Globus pallidus (tissue), 1 donor: ENCODE results near the gene ACER2.
"Not testable (repeated sequence)": the region's sequence is repeated elsewhere in the genome, so short reads cannot be mapped to it uniquely, and the experiment has no call there.

ENCODE experiments used
- DNase-seq: peaks from one replicate; pipeline ENCODE4 v3.0.0-alpha.2; 2015; ENCODE audit warnings: low spot score

Gene ACER2

DNA sequence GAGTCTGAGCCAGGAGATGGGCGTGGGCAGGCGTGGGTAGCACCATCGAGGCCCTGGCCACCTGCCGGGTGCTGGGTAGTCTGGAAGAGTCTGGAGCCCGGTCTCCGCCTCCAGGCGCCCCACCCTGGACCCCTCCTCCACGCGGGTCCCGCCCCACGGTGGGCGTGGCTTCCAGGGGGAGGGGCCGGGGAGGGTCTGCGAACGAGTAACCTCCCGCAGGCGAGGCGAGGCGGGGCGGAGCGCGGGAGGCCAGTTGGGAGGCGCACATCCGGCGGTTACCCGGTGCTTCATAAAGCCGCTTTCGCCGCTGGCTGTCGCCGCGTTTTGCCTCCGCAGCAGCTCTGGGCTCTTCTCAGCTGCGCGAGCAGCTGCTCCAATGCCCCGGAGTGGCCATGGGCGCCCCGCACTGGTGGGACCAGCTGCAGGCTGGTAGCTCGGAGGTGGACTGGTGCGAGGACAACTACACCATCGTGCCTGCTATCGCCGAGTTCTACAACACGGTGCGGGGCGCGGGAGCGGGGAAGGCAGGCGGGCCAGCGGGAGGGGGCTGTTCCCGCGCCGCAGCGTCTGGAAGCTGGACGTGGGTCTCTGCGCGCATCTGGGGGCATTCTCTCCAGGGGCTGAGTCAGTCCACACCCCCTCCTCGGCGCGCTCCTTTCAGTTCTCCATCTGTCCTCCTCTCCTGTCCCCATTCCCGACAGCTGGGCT lies at the start of gene ACER2:
Gene ACER2, plus strand, starts transcription at position 317 of the 708 bp plus-strand sequence. Its CDS starts 76 bp downstream, at position 393.
- peak; percentile 89 for DNase-seq

DNA sequence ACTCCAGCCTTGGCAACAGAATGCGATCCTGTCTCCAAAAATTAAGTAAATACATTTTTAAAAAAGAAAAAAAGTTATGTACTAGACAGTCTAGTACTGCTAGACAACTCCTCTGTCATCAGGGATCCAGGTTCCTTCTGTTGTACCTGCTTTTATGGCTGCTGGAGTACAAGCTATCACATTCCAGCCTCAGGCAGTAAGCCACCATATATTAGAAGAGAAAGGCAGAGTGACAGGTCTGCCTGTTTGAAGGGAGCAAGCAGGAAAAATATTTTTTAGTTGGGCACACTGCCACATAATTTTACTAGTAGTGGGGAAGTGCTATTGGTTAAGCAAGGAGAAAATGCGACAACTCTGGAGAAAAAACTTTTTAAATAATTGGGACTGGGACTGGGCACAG lies 39.7 kb upstream of the ACER2 start:
- DNase-seq, result no peak

DNA sequence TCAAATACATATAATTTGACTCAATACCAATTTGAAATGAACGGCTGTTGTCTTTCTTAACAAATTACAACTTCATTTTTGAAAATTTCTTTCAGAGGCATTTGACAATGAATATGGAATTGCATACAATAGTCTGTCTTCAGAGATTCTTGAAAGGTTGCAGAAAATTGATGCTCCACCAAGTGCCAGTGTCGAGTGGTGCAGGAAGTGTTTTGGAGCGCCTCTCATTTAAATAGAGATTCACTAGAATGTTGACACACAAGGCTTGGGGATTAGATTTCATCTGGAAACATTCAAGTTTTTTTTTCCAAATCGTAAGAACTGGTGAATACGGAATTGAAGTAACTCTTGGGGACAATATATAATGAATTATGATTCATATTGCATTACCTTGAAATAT lies 36.9 kb upstream of the ACER2 start:
- DNase-seq, result no peak

DNA sequence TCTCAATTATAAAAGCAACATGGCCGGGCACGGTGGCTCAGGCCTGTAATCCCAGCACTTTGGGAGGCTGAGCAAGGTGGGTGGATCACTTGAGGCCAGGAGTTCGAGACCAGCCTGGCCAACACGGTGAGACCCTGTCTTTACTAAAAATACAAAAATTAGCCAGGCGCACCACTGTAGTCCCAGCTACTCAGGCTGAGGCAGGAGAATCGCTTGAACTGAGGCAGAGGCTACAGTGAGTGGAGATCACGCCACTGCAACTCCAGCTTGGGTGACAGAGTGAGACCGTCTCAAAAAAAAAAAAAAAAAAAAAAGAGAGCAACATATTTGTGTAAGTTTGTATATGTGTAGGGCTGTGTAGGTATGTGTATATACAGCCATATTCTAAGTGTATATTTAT lies 36.2 kb upstream of the ACER2 start:
- DNase-seq, result no peak

DNA sequence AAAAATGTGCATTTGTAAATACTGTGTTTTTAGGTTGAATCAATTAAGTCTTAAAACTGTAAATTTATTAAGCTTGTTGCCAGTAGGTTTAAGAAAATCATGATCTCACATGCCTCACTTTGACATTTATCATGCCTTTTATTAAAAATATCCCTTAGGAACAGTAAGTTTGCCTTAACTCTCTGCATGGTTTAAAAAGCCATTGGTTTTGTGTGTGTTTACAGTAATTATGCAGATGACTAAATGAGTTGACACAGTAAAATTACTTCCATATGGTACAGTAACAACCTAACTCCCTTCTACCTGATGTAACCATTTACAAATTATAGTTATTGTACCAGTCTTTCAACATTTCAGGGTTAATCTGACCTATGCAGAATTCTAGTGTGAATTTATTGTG lies 35.3 kb upstream of the ACER2 start:
- no peak for DNase-seq

DNA sequence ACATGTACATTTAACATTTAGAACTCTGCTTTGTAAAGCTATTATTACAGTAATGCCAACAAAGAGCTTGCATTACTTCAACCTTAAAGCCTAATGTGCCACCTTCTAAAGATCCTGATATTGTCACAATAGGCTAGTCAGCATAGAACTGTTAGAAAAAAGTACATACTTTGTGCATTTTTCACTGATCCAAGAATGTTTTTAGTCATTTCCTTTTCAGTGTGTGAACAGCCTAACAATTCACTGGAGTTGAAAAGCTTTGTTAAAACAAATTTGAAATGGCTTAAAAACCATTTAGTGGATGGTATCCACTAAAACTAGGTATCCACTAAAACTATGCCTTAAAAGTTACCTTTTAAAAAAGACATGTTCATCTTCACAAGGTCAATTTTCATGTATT lies 33.3 kb upstream of the ACER2 start:
- DNase-seq, result no peak

DNA sequence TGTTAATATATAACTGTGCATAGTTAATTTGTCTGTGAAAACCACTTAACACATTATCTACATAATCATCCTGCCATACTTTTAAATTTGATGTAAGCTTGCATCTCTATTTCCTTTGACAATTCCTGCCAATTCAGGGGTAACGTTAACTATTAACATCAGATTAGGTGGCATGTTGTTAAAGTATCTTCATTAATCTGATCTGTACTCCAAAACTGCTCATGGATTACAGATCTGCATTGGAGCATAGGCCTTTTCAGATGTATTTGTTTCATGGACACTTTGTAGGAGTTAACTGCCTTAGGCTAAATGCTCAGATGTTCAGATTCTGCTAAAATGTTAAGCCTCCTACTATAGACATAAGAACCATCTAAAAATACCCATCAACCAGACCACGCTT lies 31.9 kb upstream of the ACER2 start:
- DNase-seq, result no peak

DNA sequence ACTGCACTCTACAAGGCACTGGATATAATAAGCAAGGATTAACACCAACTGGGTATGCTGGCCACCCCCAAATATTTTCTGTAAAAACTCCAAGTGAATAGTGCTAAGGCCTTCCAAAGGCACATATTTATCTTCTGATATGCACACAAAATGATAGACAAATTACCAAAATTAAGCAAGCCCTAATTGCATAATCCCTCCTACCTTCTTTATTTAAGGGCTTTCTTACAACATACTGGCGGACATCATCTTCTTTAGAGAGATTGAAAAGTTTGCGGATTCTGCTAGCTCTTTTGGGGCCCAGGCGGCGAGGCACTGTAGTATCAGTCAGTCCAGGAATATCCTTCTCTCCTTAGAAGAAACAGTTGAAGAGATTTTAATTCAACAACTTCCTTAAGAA lies 30.6 kb upstream of the ACER2 start:
- no peak for DNase-seq

DNA sequence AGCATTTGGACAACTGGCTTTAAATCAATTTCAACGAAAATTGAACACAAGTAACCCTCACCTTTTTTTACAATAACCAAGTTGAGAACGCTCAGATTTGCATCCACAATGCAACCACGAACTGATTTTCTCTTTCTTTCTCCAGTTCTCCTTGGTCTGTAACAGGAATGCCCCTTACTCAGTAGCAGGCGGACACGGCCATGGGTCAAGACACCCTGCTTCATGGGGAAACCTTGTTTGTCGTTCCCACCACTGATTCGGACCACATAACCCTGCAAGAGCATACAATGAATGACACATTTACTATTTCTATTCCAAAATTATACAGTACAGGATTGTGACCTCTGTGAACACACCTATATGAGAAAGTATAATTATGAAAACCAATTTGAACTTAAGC lies 30.2 kb upstream of the ACER2 start:
- DNase-seq, result no peak

DNA sequence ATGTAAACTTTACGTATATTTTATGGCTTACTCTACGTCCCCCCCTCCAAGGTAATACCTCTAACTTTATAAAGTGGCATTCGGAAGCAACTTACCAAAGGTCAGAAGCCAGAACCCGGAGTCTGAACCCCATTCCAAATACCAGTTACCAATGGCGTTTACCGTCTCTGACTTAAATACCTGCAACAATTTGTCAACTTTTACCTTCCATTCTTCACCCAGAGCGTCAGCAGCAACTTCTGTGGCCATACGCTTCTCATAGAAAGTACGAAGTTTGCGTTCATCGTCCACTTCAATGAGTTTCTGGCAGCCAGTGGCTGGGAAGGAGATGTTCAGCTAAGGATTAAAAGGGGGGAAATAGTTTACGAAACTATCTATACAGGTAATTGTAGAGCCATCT lies 29.5 kb upstream of the ACER2 start:
- DNase-seq, result peak; percentile 10

DNA sequence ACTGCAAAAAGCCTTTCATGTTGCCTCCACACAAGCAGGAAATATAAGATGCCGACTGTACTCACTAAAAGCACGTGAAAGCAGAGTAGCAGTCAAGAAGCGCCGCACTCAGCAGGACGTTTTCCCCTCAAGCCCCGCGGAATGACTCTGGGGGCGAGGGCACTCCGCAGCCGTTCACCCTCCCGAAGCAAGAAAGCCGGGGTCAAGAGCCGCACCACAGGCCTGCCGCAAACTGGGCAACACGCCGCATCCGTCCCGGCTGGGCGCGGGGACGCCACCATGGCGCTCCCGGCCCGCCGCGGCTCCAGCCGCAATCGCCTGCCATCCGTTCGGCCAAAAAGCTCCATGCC lies 29.1 kb upstream of the ACER2 start:
- DNase-seq, result no peak

DNA sequence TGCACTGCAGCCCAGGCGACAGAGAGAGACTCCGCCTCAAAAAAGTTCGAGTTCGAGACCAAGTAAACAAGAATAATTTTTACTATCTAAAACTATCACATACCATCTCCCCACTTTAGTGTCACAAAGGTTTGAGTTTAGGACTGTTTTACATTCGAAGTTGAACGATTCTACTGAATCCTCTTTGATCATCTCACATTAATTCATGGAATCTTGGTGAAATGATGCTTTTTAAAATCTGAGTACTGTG lies 28.1 kb upstream of the ACER2 start:
- no peak for DNase-seq

DNA sequence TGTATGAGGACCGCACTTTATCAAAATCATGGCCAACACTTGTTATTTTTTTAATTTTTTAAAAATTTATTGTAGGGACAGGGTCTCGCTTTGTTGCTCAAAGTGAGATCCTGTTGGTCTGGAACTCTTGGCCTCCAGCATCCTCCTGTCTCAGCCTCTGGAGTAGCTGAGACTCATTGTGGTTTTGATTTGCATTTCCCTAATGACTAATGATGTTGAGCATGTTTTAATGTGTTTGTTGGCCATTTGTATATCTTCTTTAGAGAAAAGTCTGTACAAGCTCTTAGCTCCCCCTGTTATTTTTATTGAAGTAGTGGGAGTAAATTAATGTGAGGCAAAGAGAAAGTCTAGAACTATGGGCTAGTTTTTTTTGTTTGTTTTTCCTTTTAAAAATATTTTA lies 27.2 kb upstream of the ACER2 start:
- no peak for DNase-seq

DNA sequence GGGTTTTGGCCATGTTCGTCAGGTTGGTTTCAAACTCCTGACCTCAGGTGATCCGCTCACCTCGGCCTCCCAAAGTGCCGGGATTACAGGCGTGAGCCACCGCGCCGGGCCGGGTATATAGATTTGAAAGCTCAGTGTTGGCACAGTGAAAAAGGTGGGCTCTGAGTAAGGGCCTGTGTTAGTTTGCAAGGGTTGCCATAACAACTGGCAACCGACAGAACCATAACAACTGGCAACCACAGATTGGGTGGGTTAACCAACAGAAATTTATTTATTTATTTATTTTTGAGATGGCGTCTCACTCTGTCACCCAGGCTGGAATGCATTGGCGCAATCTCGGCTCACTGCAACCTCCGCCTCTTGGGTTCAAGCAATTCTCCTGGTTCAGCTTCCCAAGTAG lies 23.6 kb upstream of the ACER2 start:
- DNase-seq, result not testable (repeated sequence)

DNA sequence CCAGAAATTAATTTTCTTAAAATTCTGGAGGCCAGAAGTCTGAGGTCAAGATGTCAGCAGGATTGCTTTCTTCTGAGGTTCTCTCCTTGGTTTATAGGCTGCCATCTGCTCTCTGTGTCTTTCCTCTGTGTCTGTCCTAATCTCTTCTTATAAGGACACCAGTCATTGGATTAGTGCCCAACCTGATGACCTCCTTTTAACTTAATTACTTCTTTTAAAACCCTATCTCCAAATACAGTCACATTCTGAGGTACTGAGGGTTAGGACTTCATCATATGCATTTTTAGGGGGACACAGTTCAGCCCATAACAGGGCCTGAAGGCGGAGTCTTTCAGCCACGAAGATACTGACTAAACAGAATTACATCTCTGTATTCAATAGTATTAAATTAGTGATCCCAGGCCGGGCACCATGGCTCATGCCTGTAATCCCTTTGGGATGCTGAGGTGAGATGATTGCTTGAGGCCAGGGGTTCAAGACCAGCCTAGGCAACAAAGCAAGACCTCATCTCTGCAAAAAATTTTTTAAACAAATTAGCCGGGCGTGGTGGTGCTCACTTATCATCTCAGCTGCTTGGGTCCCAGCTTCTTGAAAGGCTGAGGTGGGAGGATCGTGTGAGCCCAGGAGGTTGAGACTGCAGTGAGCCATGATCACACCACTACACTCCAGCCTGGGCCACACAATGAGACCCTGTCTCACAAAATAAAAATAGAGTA lies 22.9 kb upstream of the ACER2 start:
- no peak for DNase-seq

DNA sequence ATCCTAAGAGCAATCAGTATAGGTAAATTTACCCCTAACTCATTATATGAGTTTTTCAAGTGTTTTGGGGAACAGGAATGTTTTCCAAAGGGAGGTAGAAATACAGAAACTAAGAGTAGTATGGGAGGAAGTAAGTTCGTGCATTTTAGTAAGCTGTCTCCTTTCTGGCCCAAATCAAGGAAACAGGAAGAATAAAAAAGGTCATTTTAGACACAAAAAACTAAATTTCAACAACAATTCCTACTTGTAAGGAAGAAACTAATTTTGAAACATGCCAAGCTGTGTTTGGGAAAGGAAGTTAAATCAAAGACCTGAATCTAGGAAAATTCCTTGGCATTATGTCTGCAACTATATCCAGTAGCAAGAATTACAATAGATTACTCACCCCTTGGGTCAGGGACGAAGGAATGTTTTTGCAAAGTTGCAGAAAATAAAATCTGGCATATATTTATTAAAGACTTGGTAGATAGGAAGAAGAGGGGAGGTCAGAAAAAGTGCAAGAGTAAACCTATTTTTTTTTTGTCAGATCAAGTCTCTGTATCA lies 22.2 kb upstream of the ACER2 start:
- DNase-seq, result no peak

DNA sequence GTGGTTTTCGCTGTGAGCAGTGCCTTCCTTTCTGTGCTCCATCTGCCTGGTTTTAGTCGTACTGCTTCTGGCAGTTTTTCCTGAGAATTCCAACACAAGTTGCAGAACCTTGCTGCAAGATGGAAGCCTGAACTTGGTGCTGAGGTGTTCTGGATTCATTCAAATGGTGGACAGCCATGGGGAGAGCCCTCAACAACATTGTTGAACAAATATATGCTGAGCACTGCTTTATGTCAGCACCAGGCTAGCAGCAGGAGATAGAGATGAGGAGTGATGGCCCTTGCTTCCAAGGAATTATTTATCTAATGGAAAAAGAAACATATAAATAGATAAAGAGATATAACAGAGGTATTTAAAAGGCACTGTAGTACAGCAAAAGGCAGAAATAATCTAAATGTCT lies 21.5 kb upstream of the ACER2 start:
- DNase-seq, result no peak

DNA sequence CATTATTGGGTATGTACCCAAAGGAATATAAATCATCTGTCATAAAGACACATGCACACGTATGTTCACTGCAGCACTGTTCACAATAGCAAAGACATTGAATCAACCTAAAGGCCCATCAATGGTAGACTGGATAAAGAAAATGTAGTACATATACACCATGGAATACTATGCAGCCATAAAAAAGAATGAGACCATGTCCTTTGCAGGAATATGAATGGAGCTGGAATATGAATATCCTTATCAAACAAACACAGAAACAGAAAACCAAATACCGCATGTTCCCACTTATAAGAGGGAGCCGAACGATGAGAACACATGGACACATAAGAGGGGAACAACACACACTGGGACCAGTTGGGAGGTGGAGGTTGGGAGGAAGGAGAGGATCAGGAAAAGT lies 19.3 kb upstream of the ACER2 start:
- not testable (repeated sequence) for DNase-seq

DNA sequence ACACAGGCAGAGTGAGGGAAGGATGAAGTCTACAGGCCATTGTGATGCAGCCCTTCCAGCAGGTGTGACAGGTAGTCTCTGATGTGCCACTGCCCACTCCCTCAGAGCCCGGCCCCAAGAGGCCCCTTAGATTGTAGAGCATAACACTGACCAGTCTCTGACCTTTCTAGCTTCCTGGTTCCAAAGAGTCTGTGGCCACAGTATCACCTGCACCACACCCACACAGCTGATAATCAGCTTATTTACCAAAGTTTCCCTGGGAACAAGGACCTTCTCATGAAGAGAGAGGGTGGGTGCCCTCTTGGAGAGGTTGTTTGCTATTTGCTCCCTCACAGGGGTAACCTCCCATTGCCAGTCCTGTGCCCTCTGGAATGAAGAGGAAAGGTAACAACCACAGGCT lies 11.0 kb upstream of the ACER2 start:
- DNase-seq, result no peak

DNA sequence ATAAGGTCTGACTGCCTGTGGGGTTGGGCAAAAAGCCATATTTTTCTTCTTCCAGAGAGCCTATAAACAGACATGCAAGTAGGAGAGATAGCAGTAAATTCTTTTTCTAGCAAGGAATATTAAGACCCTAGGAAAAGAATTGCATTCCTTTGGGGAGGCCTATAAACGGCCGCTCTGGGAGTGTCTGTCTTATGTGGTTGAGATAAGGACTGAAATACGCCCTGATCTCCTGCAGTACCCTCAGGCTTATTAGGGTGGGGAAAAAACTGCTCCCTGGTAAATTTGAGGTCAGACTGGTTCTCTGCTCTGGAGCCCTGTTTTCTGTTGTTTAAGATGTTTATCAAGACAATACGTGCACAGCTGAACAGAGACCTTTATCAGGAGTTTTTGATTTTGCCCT lies 5.6 kb upstream of the ACER2 start:
- DNase-seq, result not testable (repeated sequence)

DNA sequence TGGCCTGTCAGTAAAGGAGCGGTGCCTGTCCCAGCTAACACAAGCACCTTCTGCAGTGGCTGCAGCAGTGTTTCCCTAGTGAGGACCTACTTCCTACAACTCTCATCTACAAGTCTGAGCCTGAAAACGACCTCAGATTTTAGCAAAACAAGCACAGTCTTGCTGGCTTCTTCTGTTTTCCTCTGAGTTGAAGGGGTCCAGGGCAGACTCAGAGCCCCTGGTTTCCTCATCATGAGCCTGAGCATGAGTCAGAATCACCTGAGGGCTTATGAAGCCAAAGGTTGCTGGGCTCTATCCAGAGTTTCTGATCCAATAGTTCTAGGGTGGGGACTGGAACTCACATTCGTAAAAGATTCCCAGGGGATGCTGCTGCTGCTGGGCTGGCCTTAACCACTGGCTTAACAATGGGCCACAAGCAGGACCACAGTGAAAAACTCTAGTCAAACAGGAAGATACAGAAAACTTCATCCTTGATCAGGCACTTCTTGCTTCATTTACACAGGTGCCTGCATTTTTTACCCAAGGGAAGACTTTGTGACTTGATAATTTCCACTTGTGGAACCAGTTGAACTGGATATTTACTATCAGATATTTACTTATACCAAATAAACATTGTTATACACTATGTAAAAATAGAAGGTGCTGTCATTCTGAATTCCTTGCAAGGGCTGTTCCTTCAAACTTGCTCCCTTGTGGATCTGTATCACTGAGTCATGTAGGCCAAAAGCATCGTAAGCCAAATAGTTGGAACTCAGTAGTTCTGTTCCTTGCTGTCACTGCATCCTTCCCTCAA lies 4.3 kb upstream of the ACER2 start:
- DNase-seq, result no peak

DNA sequence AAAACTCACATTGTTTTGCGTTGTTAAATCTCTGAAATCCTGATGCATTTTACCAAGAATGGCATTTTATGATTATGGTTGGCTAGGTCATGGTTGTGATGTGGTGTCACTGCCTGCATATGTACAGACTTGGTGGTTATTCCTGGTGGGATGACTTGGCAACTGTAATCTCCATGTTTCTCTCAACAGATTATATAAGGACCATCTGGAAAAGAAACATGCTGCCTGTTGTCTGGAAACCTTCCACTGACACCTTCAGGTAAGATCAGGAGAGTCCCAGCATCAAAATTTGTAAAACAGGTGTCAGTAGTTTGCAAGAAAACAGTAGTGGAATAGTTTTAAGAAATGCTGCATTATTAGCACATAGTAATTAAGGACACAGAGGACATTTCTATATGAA lies 3.0 kb upstream of the ACER2 start:
- DNase-seq, result no peak

DNA sequence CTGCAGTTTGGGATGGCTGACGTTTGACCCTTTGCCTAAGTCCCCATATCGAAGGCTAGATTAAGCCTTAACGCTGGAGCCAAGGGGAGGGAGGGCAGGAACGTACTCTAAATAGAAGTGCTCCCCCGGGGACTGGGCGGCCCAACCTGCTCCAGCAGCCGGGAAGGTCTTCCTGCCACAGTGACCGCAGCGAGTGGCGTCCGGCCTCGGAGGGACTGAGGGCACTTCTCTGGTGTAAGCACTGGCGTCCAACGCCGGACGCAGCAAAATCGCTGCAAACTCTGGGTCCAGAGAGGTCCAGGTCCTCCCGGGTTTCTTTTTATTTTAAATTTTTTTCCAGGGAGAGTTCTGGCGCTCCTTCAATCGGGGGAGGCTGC lies 505 bp upstream of the ACER2 start:
- no peak for DNase-seq
